K562 (cell line): Measurements from ENCODE around the gene INTS4. TPM values are rescaled to one million over a fixed set of nuclear protein-coding genes. Genes with fewer than 3 reads are reported as not detected.

Experiments
- CHD1 ChIP-seq: fragments of 200-600 bp; sonication (generic); IDR thresholded peaks from one replicate; pipeline ENCODE4 v1.6.1; 2012; ENCODE audit warnings: mild to moderate bottlenecking, moderate library complexity, low read length, inconsistent platforms
- COPS2 ChIP-seq: fragments of 450-650 bp; conservative IDR thresholded peaks from 2 replicates; pipeline ENCODE4 v1.6.1; 2016; ENCODE audit warnings: mild to moderate bottlenecking, moderate library complexity
- CUX1 ChIP-seq: fragments of 200-800 bp; sonication (Bioruptor generic); IDR thresholded peaks from 2 replicates; pipeline ENCODE4 v1.6.1; 2016; ENCODE audit warnings: missing genetic modification characterization, missing compliant biosample characterization
- HEY1 ChIP-seq: fragments of 250-450 bp; sonication (Bioruptor Pico); IDR thresholded peaks from 2 replicates; pipeline ENCODE4 v1.5.0; 2020; ENCODE audit warnings: mild to moderate bottlenecking, moderate library complexity, borderline replicate concordance
- USF2 ChIP-seq: sonication (generic); formaldehyde crosslinking; IDR thresholded peaks from 2 replicates; pipeline ENCODE4 v1.5.0; 2020; ENCODE audit warnings: missing genetic modification reagents
- XRCC3 ChIP-seq: fragments of 450-650 bp; IDR thresholded peaks from 2 replicates; pipeline ENCODE4 v1.6.1; 2017; ENCODE audit warnings: mild to moderate bottlenecking, moderate library complexity
- ZNF212 ChIP-seq: fragments of 450-650 bp; formaldehyde crosslinking; IDR thresholded peaks from 2 replicates; pipeline ENCODE4 v1.4.0; 2020; ENCODE audit warnings: mild to moderate bottlenecking
- ZNF444 ChIP-seq: fragments of 250-450 bp; sonication (Bioruptor Pico); IDR thresholded peaks from 2 replicates; pipeline ENCODE4 v1.4.0; 2020; ENCODE audit warnings: mild to moderate bottlenecking, moderate library complexity
- ZSCAN29 ChIP-seq: fragments of 450-650 bp; IDR thresholded peaks from 2 replicates; pipeline ENCODE4 v1.6.1; 2017
- polyA plus RNA-seq, 8 experiments: library from polyadenylated mRNA; depleted of rRNA in 4 of 8; stranded (reverse) in 5 of 8; unstranded in 3 of 8; fragments of >200 nt; fragmentation: Nextera tagmentation in 2 of 8; fragmentation: Illumina TruSeq in 1 of 8; extraction: Ambion mirVana in 2 of 8; extraction: Trizol in 1 of 8; gene quantifications; 2 replicates each; pipeline versions ENCODE4 v1.2.1 to v1.2.3, GENCODE V29; 2011 to 2014; ENCODE audit warnings: inconsistent platforms in 1 of 8, missing spikeins in 1 of 8
- total RNA-seq, 7 experiments: library from RNA; depleted of rRNA in 6 of 7; stranded (reverse); fragments of >200 nt in 6 of 7; fragmentation: Illumina TruSeq in 2 of 7; extraction: Trizol in 2 of 7; gene quantifications; 2 replicates each; pipeline versions ENCODE4 v1.2.1 to v1.2.3, GENCODE V29; 2011 to 2021; ENCODE audit warnings: low replicate concordance in 1 of 7

INTS4 gene
- total and polyA plus RNA-seq, 9 of the 15 experiments (the other 6 are each of a cell fraction or from before 2014, with no cell fraction given): 28.4 to 53.4 (median 44.5) TPM

- TF ChIP-seq CUX1 (CRISPR knock-in tag) (no peak), ZNF212 (no peak), ZSCAN29 (no peak), CHD1 (no peak), COPS2 (no peak), ZNF444 (no peak), HEY1 (CRISPR knock-in tag) (no peak), XRCC3 (no peak), USF2 (CRISPR knock-in tag) (peak; percentile 22; the same call in 1 of the 2 replicates)
These were observed 40.2 kb upstream of the INTS4 start (continued) for GRCh38 chr11:78034623-78035022.
